GM23338 (cell line): ENCODE data around the gene ZNF778. TPM values are rescaled to one million over a fixed set of nuclear protein-coding genes. Genes with fewer than 3 reads are reported as not detected.

Source experiments
- ATAC-seq: fragments of 200-7000 bp; cut with Tn5 transposase; 3 replicates; pipeline ENCODE4 v1.9.1; 2020
- DNase-seq: peaks from one replicate; pipeline ENCODE4 v3.0.0-alpha.2; 2015; ENCODE audit warnings: low spot score
- H2AFZ ChIP-seq: fragments of 200-600 bp; sonication (generic); 2 replicates; pipeline ENCODE4 v1.8.0; 2016; ENCODE audit warnings: antibody characterized with exemption, mild to moderate bottlenecking, moderate library complexity
- H3F3A ChIP-seq: fragments of 200-600 bp; sonication (generic); replicated peaks from 2 replicates; pipeline ENCODE4 v1.8.0; 2017; ENCODE audit warnings: antibody characterized with exemption, mixed run types, low read depth
- H3K27ac ChIP-seq: fragments of 200-600 bp; sonication (generic); 2 replicates; pipeline ENCODE4 v1.6.1; 2016; ENCODE audit warnings: low read depth
- H3K27me3 ChIP-seq: fragments of 200-600 bp; sonication (generic); 2 replicates; pipeline ENCODE4 v1.8.0; 2016; ENCODE audit warnings: mild to moderate bottlenecking, mixed run types, moderate library complexity; ENCODE audit not compliant: insufficient read depth
- H3K36me3 ChIP-seq: fragments of 200-600 bp; sonication (generic); 2 replicates; pipeline ENCODE4 v1.8.0; 2016; ENCODE audit warnings: mild to moderate bottlenecking; ENCODE audit not compliant: insufficient read depth
- H3K4me1 ChIP-seq: fragments of 200-600 bp; sonication (generic); 2 replicates; pipeline ENCODE4 v1.8.0; 2016; ENCODE audit warnings: mild to moderate bottlenecking, moderate library complexity; ENCODE audit not compliant: insufficient read depth
- H3K4me2 ChIP-seq: fragments of 200-600 bp; sonication (generic); 2 replicates; pipeline ENCODE4 v1.7.1; 2017; ENCODE audit warnings: mixed run types
- H3K4me3 ChIP-seq: fragments of 200-600 bp; sonication (generic); 2 replicates; pipeline ENCODE4 v1.6.1; 2016; ENCODE audit warnings: mixed run types
- H3K79me2 ChIP-seq: fragments of 200-600 bp; sonication (generic); replicated peaks from 2 replicates; pipeline ENCODE4 v1.8.0; 2017; ENCODE audit warnings: mild to moderate bottlenecking; ENCODE audit not compliant: insufficient read depth
- H3K9me2 ChIP-seq: fragments of 200-600 bp; sonication (generic); 2 replicates; pipeline ENCODE4 v1.8.0; 2017; ENCODE audit not compliant: insufficient read depth
- H4K20me1 ChIP-seq: fragments of 200-600 bp; sonication (generic); replicated peaks from 2 replicates; pipeline ENCODE4 v1.8.0; 2017; ENCODE audit warnings: mild to moderate bottlenecking; ENCODE audit not compliant: insufficient read depth
- H3K27ac Mint-ChIP-seq: 2 replicates; pipeline ENCODE4 v1.8.0; 2020; ENCODE audit warnings: inconsistent platforms, mild to moderate bottlenecking, moderate library complexity, mixed read lengths
- H3K27me3 Mint-ChIP-seq: 3 replicates; pipeline ENCODE4 v1.8.0; 2022; ENCODE audit warnings: low read depth, mild to moderate bottlenecking, moderate library complexity, mixed read lengths, inconsistent platforms; ENCODE audit not compliant: insufficient read depth, poor library complexity
- H3K36me3 Mint-ChIP-seq: 3 replicates; pipeline ENCODE4 v1.8.0; 2021; ENCODE audit warnings: low read depth, mild to moderate bottlenecking, inconsistent platforms, moderate library complexity, mixed read lengths
- H3K4me1 Mint-ChIP-seq: 3 replicates; pipeline ENCODE4 v1.8.0; 2020; ENCODE audit warnings: mild to moderate bottlenecking, inconsistent platforms, mixed read lengths
- H3K4me3 Mint-ChIP-seq: 3 replicates; pipeline ENCODE4 v1.8.0; 2021; ENCODE audit warnings: moderate library complexity, mild to moderate bottlenecking, inconsistent platforms, mixed read lengths
- H3K9me3 Mint-ChIP-seq: 3 replicates; pipeline ENCODE4 v1.8.0; 2020; ENCODE audit warnings: moderate library complexity, mild to moderate bottlenecking, inconsistent platforms, mixed read lengths
- CREB1 ChIP-seq: fragments of 250-450 bp; sonication (Bioruptor Pico); IDR thresholded peaks from 2 replicates; pipeline ENCODE4 v1.5.0; 2020; ENCODE audit warnings: low read depth, mild to moderate bottlenecking, moderate library complexity
- EZH2 ChIP-seq: fragments of 200-600 bp; sonication (generic); IDR thresholded peaks from one replicate; pipeline ENCODE4 v1.8.0; 2017; ENCODE audit warnings: antibody characterized with exemption, mild to moderate bottlenecking, low read depth; ENCODE audit not compliant: unreplicated experiment
- EZH2phosphoT487 ChIP-seq: fragments of 200-600 bp; sonication (generic); IDR thresholded peaks from one replicate; pipeline ENCODE4 v1.8.1; 2018; ENCODE audit warnings: antibody characterized with exemption; ENCODE audit not compliant: unreplicated experiment
- JUNB ChIP-seq: IDR thresholded peaks from one replicate; pipeline ENCODE4 v1.6.1; 2016; ENCODE audit warnings: antibody characterized with exemption; ENCODE audit not compliant: unreplicated experiment
- NANOG ChIP-seq: IDR thresholded peaks from 2 replicates; pipeline ENCODE4 v1.6.1; 2016; ENCODE audit warnings: antibody characterized with exemption, borderline replicate concordance
- STAT1 ChIP-seq: IDR thresholded peaks from one replicate; pipeline ENCODE4 v1.6.1; 2016; ENCODE audit warnings: antibody characterized with exemption; ENCODE audit not compliant: unreplicated experiment
- ZNF331 ChIP-seq: fragments of 250-450 bp; sonication (Bioruptor Pico); IDR thresholded peaks from 2 replicates; pipeline ENCODE4 v1.5.0; 2020; ENCODE audit warnings: low read depth, mild to moderate bottlenecking, moderate library complexity
- polyA plus RNA-seq: library from polyadenylated mRNA; unstranded; fragments of >200 nt; fragmentation: Nextera tagmentation; extraction: Ambion mirVana; gene quantifications from 2 replicates; pipeline ENCODE4 v1.2.1, GENCODE V29; 2016
- total RNA-seq: library from RNA; depleted of rRNA; stranded (reverse); fragments of >200 nt; shearing (Covaris generic); gene quantifications from 2 replicates; pipeline ENCODE4 v1.2.3, GENCODE V29; 2014
- TF ChIP-seq, protein P1 (sequence below): IDR thresholded peaks from 2 replicates; pipeline ENCODE4 v1.6.1; 2016; ENCODE audit warnings: antibody characterized with exemption
- TF ChIP-seq, protein P2 (sequence below): fragments of 250-450 bp; sonication (Bioruptor Pico); IDR thresholded peaks from 2 replicates; pipeline ENCODE4 v1.5.0; 2020; ENCODE audit warnings: mild to moderate bottlenecking, moderate library complexity
- TF ChIP-seq, protein P3 (sequence below): IDR thresholded peaks from one replicate; pipeline ENCODE4 v1.6.1; 2018; ENCODE audit warnings: antibody characterized with exemption; ENCODE audit not compliant: unreplicated experiment
- TF ChIP-seq, protein P4 (sequence below), 2 experiments: fragments of 200-600 bp in 1 of 2; sonication (generic) in 1 of 2; conservative IDR thresholded peaks; 2 replicates each; pipeline versions ENCODE4 v1.5.1 to v1.6.1; 2016 to 2017; ENCODE audit warnings: antibody characterized with exemption in 2 of 2, low read depth in 2 of 2, mild to moderate bottlenecking in 2 of 2, moderate library complexity in 1 of 2

ZNF778 gene
- total and polyA plus RNA-seq, 2 experiments from 2014 or later, result 7.9 to 43.4 TPM

DNA sequence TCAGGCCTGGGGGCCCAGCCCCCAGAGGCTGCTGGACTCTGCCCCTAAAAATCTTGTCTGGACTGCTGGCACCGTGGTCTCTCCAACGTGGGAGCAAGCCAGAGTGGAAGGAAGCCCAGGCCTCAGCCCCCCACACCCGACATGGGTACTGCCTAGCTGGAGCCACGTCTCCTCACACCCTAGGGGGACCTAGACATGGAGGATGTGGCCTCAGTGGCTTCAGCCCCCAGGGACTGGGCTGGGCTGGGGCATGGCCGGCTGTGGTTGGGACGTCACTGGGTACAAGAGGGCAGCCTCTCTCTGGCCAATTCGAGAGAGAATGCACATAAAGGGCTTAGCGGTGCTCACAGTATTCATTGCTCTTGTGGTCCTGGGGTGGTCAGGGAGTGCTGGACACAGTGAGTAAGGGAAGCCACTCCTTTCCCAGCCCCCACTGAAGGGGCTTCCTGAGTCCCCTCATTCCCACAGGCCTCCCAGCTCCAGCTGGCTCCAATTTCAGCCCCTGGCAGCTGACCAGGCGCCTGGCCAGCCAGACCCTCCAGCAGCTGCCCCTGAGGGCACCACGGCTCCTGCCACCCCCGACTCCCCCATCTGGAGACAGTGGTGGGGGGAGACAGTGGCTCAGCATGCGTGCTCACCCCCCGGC is 44.9 kb upstream of the ZNF778 start:
- Mint-ChIP-seq H3K4me1 (peaks cover 16% of the 10 kb centered on the region), H3K9me3 (no peaks in the 10 kb centered on the region), H3K36me3 (no peaks in the 10 kb centered on the region), H3K27me3 (peaks cover 14% of the 10 kb centered on the region), H3K27ac (no peak overlapping the region), H3K4me3 (peak overlapping the region; percentile 19; the same call in 1 of the 3 replicates)
- Histone ChIP-seq H3K27me3 (no peaks in the 10 kb centered on the region), H3K4me1 (peaks cover 12% of the 10 kb centered on the region), H3K4me3 (no peak overlapping the region), H2AFZ (no peak overlapping the region), H3K27ac (no peak overlapping the region), H4K20me1 (no peaks in the 10 kb centered on the region), H3K36me3 (no peaks in the 10 kb centered on the region), H3K9me2 (no peaks in the 10 kb centered on the region), H3K4me2 (peak overlapping the region; percentile 60; the same call in 1 of the 2 replicates), H3K79me2 (no peaks in the 10 kb centered on the region), H3F3A (no peaks in the 10 kb centered on the region)
- no peak for DNase-seq
- no peak for ATAC-seq
- TF ChIP-seq, protein P1, sequence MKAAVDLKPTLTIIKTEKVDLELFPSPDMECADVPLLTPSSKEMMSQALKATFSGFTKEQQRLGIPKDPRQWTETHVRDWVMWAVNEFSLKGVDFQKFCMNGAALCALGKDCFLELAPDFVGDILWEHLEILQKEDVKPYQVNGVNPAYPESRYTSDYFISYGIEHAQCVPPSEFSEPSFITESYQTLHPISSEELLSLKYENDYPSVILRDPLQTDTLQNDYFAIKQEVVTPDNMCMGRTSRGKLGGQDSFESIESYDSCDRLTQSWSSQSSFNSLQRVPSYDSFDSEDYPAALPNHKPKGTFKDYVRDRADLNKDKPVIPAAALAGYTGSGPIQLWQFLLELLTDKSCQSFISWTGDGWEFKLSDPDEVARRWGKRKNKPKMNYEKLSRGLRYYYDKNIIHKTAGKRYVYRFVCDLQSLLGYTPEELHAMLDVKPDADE, result no peak
- TF ChIP-seq, protein P2, sequence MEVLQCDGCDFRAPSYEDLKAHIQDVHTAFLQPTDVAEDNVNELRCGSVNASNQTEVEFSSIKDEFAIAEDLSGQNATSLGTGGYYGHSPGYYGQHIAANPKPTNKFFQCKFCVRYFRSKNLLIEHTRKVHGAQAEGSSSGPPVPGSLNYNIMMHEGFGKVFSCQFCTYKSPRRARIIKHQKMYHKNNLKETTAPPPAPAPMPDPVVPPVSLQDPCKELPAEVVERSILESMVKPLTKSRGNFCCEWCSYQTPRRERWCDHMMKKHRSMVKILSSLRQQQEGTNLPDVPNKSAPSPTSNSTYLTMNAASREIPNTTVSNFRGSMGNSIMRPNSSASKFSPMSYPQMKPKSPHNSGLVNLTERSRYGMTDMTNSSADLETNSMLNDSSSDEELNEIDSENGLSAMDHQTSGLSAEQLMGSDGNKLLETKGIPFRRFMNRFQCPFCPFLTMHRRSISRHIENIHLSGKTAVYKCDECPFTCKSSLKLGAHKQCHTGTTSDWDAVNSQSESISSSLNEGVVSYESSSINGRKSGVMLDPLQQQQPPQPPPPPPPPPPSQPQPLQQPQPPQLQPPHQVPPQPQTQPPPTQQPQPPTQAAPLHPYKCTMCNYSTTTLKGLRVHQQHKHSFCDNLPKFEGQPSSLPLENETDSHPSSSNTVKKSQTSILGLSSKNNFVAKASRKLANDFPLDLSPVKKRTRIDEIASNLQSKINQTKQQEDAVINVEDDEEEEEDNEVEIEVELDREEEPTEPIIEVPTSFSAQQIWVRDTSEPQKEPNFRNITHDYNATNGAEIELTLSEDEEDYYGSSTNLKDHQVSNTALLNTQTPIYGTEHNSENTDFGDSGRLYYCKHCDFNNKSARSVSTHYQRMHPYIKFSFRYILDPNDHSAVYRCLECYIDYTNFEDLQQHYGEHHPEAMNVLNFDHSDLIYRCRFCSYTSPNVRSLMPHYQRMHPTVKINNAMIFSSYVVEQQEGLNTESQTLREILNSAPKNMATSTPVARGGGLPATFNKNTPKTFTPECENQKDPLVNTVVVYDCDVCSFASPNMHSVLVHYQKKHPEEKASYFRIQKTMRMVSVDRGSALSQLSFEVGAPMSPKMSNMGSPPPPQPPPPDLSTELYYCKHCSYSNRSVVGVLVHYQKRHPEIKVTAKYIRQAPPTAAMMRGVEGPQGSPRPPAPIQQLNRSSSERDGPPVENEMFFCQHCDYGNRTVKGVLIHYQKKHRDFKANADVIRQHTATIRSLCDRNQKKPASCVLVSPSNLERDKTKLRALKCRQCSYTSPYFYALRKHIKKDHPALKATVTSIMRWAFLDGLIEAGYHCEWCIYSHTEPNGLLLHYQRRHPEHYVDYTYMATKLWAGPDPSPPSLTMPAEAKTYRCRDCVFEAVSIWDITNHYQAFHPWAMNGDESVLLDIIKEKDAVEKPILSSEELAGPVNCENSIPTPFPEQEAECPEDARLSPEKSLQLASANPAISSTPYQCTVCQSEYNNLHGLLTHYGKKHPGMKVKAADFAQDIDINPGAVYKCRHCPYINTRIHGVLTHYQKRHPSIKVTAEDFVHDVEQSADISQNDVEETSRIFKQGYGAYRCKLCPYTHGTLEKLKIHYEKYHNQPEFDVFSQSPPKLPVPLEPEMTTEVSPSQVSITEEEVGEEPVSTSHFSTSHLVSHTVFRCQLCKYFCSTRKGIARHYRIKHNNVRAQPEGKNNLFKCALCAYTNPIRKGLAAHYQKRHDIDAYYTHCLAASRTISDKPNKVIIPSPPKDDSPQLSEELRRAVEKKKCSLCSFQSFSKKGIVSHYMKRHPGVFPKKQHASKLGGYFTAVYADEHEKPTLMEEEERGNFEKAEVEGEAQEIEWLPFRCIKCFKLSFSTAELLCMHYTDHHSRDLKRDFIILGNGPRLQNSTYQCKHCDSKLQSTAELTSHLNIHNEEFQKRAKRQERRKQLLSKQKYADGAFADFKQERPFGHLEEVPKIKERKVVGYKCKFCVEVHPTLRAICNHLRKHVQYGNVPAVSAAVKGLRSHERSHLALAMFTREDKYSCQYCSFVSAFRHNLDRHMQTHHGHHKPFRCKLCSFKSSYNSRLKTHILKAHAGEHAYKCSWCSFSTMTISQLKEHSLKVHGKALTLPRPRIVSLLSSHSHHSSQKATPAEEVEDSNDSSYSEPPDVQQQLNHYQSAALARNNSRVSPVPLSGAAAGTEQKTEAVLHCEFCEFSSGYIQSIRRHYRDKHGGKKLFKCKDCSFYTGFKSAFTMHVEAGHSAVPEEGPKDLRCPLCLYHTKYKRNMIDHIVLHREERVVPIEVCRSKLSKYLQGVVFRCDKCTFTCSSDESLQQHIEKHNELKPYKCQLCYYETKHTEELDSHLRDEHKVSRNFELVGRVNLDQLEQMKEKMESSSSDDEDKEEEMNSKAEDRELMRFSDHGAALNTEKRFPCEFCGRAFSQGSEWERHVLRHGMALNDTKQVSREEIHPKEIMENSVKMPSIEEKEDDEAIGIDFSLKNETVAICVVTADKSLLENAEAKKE (CRISPR knock-in tag), result no peak
- TF ChIP-seq ZNF331 (no peak), JUNB (no peak), EZH2phosphoT487 (no peak), STAT1 (no peak), CREB1 (CRISPR knock-in tag) (no peak), EZH2 (no peak), NANOG (no peak)
- TF ChIP-seq, protein P3, sequence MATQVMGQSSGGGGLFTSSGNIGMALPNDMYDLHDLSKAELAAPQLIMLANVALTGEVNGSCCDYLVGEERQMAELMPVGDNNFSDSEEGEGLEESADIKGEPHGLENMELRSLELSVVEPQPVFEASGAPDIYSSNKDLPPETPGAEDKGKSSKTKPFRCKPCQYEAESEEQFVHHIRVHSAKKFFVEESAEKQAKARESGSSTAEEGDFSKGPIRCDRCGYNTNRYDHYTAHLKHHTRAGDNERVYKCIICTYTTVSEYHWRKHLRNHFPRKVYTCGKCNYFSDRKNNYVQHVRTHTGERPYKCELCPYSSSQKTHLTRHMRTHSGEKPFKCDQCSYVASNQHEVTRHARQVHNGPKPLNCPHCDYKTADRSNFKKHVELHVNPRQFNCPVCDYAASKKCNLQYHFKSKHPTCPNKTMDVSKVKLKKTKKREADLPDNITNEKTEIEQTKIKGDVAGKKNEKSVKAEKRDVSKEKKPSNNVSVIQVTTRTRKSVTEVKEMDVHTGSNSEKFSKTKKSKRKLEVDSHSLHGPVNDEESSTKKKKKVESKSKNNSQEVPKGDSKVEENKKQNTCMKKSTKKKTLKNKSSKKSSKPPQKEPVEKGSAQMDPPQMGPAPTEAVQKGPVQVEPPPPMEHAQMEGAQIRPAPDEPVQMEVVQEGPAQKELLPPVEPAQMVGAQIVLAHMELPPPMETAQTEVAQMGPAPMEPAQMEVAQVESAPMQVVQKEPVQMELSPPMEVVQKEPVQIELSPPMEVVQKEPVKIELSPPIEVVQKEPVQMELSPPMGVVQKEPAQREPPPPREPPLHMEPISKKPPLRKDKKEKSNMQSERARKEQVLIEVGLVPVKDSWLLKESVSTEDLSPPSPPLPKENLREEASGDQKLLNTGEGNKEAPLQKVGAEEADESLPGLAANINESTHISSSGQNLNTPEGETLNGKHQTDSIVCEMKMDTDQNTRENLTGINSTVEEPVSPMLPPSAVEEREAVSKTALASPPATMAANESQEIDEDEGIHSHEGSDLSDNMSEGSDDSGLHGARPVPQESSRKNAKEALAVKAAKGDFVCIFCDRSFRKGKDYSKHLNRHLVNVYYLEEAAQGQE, result no peak
- TF ChIP-seq, protein P4, sequence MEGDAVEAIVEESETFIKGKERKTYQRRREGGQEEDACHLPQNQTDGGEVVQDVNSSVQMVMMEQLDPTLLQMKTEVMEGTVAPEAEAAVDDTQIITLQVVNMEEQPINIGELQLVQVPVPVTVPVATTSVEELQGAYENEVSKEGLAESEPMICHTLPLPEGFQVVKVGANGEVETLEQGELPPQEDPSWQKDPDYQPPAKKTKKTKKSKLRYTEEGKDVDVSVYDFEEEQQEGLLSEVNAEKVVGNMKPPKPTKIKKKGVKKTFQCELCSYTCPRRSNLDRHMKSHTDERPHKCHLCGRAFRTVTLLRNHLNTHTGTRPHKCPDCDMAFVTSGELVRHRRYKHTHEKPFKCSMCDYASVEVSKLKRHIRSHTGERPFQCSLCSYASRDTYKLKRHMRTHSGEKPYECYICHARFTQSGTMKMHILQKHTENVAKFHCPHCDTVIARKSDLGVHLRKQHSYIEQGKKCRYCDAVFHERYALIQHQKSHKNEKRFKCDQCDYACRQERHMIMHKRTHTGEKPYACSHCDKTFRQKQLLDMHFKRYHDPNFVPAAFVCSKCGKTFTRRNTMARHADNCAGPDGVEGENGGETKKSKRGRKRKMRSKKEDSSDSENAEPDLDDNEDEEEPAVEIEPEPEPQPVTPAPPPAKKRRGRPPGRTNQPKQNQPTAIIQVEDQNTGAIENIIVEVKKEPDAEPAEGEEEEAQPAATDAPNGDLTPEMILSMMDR (conservative IDR thresholded peaks at IDR 0.05; ENCODE audit: low read depth in 2 of 2), result no peak
